GM18907 (cell line): Measurements from ENCODE around the gene ADGRB3.

Source experiments
- ATAC-seq: cut with Tn5 transposase; IDR thresholded peaks from one replicate; pipeline ENCODE4 v1.9.1; 2021; ENCODE audit warnings: mild to moderate bottlenecking, moderate library complexity; ENCODE audit not compliant: unreplicated experiment

Gene ADGRB3

DNA sequence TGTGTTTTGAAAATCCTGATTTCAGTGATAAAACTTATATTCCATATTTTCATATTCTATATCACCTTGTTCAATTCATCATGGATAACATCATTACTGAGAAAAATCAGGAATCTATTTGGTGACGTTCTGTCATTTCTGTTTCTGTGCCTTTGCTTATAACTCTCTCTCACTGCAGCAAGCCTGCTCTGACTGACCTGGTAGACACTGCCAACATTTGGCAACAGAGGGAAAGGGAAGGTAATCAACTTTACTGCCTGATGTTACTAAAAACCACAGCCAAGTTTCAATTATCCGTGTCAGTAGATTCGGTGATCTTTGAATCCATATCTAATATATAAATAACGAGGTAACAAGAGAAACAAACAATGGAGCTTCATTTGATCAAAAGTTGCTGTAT lies 659.8 kb downstream of the ADGRB3 start:
- ATAC-seq, result no peak

DNA sequence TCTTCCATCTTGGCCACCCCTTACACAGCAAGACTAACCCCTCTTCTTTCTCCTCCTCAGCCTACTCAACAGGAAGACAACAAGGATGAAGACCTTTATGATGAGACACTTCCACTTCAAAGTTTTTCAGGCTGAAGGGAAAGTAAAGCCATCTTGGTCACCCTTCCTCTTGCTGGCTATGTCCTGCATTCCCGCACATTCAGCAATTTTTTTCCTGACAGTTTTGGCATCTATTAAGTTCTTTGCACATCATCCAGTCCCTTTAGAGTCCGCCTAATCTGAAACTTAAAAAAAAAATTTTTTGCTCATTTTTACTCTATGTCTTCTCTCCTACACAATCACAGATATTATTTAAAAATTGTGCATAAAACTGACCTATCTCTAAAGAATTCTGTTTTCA lies 668.3 kb downstream of the ADGRB3 start:
- ATAC-seq, result no peak

DNA sequence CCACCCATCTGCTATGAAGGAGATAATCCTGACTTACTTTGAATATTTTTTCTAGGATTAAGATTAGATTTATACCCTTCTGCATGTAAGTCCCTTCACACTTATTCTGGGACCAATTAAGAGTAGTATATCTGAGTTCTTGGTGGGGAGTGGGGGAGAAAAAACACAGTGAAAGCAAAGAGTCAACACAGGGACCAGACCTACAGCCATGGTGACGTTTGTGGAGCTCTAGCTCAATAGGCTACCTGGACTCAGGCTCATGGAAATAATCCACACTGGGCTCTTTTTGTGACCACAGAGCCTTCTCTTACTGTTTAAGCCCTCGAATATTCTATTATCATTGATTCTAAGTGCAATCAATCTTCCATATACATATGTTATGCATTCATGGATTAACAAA lies 670.4 kb downstream of the ADGRB3 start:
- no peak for ATAC-seq

DNA sequence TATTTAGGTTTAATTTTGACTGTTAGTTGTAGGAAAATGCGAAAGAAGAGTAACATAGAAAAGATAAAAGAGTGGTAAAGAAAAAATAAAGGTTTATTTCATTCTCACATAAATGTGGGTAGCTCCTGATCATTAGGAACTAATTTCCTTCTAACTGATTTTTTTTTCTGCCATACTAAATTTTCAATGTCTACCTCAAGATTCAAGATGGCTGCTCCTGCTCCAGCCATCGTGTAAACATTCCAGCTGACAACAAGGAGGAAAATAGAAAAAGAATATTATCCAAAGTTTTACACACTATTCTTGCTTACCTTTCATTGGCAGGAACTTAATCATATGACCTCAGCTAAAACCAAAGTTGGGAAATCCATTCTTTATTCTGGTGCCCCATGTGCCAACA lies 673.5 kb downstream of the ADGRB3 start:
- no peak for ATAC-seq

DNA sequence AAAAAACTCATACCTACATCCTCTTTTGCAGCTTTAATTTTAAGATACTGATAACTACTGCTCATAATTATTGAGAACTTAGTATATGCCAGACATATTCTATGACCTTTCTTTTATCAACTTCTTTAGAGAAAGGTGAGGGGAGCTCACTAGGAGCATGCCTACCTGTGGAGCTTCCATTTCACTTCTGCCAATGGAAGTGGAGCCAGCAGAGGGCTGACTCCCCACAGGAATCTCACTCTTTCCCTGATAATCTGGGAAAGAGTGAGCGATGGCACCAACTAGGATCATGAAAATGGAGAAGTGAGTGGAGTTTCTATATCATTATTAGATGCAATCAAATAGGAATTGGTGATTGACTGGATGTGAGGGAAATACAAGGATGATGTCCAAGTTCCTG lies 676.8 kb downstream of the ADGRB3 start:
- ATAC-seq, result no peak

DNA sequence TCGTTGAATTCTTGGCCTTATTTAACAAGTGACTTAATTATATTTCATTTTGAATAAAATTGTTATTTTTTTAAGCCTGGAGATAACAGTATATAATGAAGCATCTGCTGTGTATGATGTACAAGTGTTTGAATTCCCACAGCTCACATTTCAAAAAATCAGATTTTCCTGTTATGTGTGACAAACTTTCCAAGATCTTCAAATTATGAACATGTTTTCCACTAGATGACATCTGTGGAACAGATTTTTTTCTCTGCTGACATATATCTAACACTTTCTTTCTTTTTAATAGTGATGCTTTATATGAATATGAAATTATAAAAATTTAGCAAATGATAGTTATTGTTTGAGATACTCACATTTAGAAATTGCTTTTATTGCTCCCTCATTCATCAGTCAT lies 678.9 kb downstream of the ADGRB3 start:
- ATAC-seq, result no peak

DNA sequence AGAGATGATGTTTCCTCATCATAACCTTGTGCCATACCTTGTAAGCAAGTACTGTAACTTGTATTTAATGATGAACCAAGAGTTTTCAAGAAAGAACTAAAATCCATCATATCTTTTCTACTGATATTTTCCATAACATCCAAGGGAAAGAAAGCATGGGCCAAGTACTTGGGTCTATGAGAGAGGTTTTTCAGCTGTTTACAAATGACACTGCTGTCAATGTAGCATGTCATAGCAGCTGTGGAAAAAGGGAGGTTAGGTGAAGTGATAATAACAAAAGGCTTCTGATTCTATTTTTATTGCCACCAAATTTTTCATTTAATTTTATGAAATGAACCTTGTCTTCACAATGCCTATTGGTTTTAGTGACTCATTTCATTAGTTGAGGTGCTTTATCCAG lies 679.4 kb downstream of the ADGRB3 start:
- ATAC-seq, result no peak

DNA sequence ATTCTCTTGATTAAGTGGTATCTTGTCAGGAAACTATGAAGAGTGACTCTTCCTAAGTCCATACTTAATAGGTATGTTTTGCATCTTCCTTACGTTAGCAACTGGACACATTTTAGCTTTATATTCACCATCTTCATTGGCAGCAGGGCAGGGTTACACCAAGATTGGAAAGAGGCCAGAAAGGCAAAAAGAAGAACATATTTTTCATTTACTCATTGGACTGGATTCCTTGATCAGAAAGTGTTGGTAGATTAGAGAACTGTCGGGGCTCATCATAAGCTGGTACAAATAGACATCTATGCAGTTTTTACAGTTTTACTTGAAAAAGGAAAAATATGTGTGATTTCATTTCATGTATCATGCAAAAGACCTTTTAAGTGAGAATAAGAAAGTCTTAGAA lies 696.8 kb downstream of the ADGRB3 start:
- no peak for ATAC-seq

DNA sequence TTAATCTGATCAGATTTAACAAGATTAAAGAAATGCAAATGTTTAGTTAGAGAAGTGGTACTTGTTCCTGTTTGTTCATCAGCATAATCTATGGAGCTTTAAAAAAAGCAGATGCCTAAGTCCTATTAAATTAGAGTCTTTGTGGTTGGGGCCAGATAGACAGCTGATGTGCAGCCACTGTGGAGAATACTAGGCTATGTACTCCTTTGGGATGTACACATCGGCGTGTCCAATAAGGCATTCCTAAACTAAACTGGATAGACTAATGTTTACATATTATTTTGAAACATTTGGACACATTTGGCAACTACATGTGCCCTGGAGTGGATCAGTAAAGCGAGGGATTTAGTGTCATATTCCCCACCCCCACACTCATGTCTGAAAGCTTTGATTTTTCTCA lies 702.2 kb downstream of the ADGRB3 start:
- no peak for ATAC-seq

DNA sequence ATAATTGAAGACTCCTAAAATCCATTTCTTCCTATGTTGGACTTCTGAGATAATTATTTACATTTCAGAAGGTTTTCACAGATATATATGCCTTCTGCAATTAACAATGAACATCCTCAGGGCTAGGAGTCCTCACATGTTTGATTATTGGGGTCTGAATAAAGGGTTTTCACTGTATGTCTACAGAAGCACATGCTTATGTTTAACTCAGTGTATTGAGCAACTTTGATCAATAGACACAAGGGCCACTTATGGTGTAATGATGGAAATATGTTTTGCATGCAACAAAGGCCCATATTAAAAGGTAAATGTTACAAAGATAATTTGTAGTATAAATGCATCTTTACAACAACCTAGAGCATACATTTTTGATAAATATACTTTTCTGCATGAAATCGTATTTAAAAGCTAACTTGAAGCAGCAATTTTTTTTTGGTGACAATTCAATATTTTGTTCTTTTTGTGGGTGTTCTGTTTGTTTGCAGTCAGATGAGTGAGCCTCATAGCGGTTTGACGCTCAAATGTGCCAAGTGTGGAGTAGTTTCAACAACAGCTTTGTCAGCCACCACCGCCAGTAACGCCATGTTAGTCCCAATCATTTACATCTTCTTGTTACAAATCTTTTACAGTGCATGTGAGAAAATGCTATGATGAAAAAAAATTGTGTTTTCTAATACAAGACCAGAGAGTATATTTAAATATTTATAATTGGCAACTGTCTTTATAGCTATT lies 703.5 kb downstream of the ADGRB3 start:
- ATAC-seq, result no peak

DNA sequence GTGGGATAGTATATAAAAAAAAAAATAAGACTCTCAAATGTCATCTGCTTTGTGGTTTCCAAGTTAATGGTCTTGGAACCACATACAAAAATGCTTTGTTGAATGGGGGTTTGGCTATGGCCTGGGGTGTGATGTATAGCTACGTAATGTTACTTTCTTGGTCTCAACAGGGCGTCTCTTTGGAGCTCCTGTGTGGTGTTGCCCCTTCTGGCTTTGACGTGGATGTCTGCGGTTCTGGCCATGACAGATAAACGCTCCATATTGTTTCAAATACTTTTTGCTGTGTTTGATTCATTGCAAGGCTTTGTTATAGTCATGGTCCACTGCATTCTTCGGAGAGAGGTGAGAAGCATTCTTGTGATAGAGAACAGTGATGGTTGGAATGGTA lies 704.1 kb downstream of the ADGRB3 start:
- ATAC-seq, result no peak

DNA sequence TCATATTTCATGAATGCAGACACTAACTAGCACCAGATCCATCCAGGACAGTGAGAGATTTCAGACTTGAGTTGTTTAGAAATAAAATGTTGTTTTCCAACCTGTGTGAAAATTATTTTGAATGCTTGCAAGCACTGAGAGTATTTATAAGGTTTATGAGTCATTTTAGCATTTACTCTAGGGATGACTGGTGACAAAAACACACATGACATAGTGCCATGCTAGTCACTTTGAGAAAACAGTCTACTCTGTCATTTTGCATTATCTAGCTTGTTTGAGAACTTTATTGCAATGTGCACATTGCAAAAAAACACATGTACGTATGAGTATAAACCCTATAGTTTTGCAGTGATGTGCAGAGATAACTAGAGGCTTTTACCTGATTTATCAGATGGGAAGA lies 705.1 kb downstream of the ADGRB3 start:
- no peak for ATAC-seq

DNA sequence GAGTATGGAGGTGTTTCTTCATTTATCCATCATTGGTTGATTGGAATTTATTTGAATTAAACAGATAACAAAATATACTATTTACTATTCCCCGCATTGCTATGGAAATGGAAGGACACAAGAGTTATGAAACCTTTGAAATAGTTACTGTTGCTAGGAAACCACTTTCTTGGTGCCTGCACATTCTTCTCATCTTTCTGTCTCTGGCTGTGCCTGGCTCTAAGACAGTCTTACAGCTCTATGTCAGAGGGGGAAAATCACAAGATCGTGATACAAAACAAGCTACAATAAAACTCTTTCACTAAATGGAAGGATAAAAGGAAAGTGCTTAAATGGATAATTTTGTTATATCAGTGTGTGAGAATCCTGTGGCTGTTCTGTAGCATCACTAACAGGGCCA lies 708.8 kb downstream of the ADGRB3 start:
- no peak for ATAC-seq

DNA sequence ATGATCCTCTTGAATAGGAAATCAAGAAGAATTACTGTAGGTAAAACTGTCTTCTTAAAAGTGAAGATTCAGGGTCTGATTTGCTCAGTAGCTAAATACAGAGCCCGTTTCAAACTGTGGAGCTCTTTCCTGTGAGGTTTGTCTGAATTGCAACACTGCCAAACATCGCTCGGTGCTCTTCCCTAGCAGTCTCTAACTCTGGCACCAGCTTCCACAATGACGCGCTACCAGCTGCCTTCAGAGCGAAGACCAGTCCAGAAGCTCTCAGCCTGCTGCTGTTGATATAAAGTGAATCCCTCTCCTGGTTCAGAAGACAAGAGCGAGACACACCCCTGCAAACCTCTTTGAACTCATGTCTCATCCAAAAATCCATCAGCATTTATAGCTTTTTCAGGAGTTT lies 714.7 kb downstream of the ADGRB3 start:
- ATAC-seq, result no peak

DNA sequence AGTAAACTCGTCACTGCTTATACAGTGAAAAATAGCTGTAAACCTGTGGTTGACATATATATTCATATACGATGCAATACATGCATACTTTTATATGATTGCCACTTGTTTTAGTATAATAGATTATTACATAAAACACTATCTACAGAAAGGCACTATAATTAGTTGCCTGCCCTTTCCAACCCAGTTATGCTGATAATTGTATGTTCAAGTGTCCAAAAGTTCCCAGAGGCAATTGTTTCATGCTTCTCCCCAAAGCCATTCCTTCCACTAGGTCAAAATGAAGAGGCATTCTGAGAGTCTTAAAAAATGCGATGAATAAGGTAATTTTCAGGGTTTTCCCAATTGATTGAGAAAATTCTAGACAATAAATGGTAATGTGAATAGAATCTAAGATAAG lies 727.1 kb downstream of the ADGRB3 start:
- ATAC-seq, result no peak

DNA sequence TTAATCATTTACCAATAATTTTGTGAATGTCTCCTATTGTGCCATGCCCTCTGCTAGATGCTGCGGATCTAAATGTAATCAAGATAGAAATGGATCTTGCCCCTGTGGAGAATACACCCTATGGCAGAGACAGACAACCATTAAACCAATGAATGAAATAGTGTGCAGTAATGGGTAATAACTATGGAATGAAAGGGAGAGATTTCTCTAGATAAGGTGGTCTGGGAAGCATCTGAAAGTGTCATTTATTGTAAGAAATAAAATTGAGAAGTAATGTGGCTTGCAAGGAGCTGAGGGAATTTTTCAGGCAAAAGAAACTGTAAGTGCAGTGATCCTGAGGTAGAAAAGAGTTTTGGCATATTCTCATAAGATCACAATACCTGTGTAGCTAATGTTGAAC lies 731.7 kb downstream of the ADGRB3 start:
- no peak for ATAC-seq

DNA sequence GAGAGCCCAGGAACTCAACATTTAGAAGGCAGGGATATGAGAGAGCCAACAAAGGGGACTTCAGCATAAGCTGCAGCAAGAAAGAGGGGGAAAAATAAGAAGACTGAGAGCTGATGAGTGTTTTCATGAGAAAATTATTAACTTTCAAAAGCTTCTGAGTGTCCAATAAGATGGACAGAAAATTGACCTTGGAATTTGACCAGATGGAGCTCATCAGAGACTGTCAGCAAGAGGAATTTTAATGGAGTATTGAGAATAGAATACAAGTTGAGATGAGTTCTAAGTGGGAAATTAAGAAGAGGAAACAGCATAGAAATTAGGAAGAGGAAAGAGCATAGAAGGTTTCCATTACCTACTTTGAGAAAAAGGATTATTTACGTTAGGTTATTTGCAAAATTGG lies 733.5 kb downstream of the ADGRB3 start:
- ATAC-seq, result no peak

DNA sequence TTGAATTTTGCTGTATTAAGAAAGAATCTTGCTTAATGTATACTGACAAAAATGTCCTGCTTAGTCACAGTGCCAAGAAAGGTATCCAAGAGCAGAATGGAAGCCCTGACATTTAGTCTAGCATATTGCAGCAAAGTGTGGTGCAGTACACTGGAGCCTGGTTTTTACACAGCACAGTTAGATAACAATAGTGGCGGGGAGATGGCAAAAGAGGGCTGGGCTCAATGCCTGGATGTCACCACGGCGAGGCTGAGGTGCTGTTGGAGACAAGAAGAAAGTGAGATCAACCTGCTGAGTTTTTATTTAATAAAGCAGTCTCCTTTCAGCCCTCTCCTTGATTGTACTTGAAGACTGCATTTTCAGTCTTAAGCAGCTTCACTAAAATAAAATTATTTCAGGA lies 735.7 kb downstream of the ADGRB3 start:
- no peak for ATAC-seq

DNA sequence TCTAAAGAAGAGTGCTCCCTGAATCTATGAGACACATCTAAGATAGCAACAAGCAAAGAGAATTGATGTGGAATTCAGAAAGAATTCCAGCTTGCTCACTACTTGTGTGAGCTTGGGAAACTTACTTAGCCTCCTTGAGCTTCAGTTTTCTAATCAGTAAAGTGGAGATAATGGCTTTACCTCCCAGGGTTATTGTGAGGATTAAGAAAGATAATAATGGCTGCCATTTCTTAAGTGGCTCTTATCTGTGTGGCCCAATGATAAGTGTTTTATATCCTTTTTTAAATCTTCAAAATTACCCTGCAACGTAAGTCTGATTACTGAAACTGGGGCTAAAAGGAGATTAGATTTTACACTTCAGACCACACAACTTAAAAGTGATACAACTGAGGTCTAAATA lies 743.2 kb downstream of the ADGRB3 start:
- ATAC-seq, result no peak

DNA sequence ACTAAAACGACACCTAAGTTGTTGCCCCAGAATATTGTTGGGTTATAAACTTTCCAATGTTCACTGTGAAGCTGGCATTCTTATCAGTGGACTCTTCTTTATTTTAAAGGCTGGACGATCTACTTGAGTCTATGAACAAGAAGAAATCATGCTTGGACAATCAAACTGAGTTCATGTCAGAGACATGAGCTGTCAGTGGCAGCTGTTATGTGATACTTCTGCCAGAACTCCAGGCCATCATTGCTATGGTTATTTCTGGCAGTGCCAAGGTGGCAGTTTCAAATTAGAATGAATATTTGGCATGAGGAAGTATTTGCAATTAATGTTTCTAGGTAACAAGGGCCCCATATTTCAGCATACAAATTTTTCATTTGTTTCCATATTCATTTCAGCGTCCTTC lies 744.4 kb downstream of the ADGRB3 start:
- no peak for ATAC-seq

DNA sequence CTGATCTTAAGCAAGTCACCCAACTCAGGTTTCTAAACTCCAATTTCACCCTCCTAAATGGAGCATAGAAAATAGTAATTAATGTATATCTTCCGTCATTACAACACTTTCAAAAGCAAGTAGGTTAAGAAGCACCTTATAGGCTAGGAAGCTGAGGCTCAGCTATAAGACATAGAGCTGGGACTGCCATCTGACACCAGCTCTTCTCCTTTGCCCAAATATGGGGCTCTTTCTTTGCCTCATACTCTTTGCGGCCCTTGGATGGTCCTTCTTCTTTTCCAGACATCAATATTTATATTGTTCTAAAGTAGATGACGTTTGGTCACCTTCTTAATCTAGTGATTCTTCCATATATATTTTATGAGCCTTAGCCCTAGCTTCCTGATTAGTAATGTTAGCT lies 748.5 kb downstream of the ADGRB3 start:
- ATAC-seq, result no peak

DNA sequence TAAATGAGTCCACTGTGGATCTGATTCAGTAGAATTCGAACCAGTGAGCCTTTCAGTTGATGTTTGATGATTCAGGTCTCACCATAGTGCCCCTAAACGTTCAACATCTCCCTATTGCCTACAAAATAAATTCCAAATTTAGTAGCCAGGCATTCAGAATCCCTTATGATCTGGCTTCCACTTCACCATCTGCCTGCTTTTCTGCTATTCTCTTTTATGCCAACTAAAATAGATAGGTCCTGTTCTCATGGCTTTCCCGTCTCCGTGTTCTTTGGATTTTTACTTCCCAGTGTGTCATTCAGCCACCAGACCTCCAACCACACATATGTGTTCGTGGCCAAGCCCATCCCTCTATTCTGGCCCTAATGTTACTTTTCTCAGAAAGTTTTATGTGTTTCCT lies 751.3 kb downstream of the ADGRB3 start:
- ATAC-seq, result no peak

DNA sequence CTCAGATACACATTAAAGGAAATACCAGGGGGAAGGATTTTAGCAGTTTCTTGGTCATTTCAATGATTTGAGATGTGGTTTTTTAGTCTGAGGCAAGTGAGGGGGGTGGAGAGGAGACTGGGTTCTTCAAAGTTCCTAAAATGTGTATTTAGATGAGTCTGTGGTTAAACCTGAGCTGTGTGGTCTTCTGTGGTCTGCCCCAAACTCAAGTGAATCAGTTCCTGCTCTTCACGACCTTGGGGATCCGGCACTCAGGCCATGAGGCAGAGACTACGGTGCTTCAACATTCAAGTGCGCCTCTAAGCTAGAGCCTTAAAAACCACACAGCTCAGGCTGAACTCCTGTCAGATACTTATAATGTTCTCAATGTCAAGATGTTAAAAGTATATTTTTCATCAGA lies 755.0 kb downstream of the ADGRB3 start:
- ATAC-seq, result no peak

DNA sequence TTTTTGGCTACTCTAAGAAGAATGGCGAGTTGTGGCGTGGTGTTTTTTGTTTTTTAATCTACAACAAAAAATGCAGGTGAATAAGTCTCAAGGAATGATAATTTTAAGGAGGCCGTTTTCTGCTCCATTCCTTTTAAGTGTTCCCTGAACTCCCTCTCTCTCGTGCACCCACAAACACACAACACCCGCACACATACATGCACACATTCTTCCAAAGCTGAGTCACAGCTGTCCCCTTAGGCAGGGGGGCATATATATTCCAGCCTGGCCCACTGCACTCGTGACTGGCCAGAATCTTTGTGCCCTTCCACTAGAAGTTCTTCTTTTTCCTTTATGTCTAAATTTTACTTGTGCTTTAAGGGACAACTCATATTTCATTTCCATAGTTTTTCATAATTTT lies 756.0 kb downstream of the ADGRB3 start:
- no peak for ATAC-seq
